ENCODE data around the gene PSME1. TPM values are rescaled to one million over a fixed set of nuclear protein-coding genes. Genes with fewer than 3 reads are reported as not detected.

The PSME1 gene
- total RNA-seq, 2 experiments from 2014 or later = 498 to 547 TPM

DNA sequence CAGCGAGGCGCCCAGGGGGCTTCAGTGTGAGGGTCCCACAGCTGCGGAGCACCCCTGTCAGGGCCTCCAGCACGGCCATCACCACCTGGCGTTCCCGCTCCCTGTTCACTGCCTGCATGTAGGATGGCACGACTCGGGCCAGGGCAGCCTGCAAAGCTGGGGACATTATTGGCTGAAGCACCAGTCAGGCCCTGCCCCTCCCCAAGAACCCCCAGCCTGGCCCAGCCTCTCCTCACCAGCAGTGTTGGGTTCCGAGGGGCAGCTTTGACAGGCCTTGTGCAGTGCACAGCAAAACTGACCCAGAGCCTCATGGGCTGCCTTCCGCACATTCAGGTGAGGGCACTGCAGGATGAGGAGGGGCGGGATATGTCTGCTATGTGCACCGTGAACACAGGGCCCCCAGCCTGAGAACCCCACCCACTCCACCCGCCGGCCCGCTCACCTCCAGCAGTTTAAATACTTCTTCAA, 47.1 kb downstream of the PSME1 start:
- no peak overlapping the region for H3K4me3 Mint-ChIP-seq
- ChIA-PET POLR2A (no interaction called here), CTCF (interaction anchor here (0.7 to 6.5 kb wide), 4 partner anchors 22 to 198 kb away, joined by 3 to 44 read pairs (median 22); partner anchors contain the start of genes IRF9 and MDP1)
- H3K9me3 Mint-ChIP-seq = no peaks in the 10 kb centered on the region
- peaks cover 41% of the 10 kb centered on the region for H3K36me3 Mint-ChIP-seq (ENCODE audit: low read depth)
- peaks cover 19% of the 10 kb centered on the region for H3K4me1 Mint-ChIP-seq
- H3K27me3 Mint-ChIP-seq = no peaks in the 10 kb centered on the region
- H3K27ac Mint-ChIP-seq = no peak overlapping the region
- DNase-seq = no peak

DNA sequence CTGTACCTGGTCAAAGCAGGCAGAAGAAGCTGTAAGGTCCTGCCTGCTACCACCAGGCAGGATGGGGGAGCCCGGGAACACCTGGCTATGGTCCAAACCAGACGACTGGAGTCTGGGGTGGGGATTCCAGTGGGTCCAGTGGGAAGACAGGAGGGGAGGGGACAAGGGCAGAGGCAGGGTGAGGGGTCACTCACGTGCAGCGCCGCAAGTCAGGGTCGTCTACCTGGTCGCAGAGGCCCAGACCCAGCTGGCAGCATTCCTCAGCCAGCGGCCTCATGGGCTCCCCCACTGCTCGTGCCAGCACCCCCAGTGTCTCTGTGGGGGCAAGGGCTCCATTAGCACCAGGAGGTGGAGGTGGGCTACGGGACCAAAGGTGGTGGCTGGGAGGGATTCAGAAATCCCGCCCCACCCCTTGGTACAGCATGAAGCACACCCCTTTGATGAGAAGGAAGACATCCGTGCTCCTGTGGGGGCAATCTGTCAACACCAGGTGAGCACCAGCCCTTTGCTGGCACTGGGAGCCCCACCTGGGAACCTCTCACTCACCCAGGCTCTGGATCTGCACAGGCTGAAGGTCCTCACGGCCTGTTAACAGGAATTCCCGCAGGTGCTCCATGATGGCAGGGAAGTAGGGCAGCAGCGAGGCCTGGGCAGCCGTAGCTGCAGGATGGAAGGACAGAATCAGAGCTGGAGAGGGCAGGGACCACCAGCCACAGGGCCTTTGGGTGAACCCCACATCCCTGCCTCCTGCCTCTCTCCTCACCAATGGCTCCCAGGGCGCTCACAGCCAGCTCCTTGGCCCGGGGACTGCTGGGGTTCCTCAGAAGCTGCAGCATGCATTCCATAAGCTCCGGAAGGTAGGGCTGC, 48.3 kb downstream of the PSME1 start:
- POLR2A ChIA-PET = no interaction called here
- DNase-seq = no peak
- CTCF ChIA-PET = interaction anchor here (0.9 to 6.5 kb wide), 3 partner anchors 9 to 23 kb away, joined by 4 to 44 read pairs (median 11); partner anchors contain the start of gene IRF9
- peaks cover 39% of the 10 kb centered on the region for H3K36me3 Mint-ChIP-seq (ENCODE audit: low read depth)
- H3K4me3 Mint-ChIP-seq = no peak overlapping the region
- H3K27ac Mint-ChIP-seq = no peak overlapping the region
- no peaks in the 10 kb centered on the region for H3K27me3 Mint-ChIP-seq
- H3K4me1 Mint-ChIP-seq = peaks cover 29% of the 10 kb centered on the region
- no peaks in the 10 kb centered on the region for H3K9me3 Mint-ChIP-seq

- ChIA-PET POLR2A (no interaction called here), CTCF (interaction anchor here (0.9 to 6.5 kb wide), 6 partner anchors 9 to 76 kb away, joined by 3 to 44 read pairs (median 4); partner anchors contain the start of gene IRF9)
- Mint-ChIP-seq H3K36me3 (ENCODE audit: low read depth) (peaks cover 36% of the 10 kb centered on the region), H3K27ac (no peak overlapping the region), H3K9me3 (no peaks in the 10 kb centered on the region), H3K4me1 (peaks cover 33% of the 10 kb centered on the region), H3K4me3 (no peak overlapping the region), H3K27me3 (no peaks in the 10 kb centered on the region)
- DNase-seq = no peak
These were observed 49.0 kb downstream of the PSME1 start for GRCh38 chr14:24185026-24185425.

DNA sequence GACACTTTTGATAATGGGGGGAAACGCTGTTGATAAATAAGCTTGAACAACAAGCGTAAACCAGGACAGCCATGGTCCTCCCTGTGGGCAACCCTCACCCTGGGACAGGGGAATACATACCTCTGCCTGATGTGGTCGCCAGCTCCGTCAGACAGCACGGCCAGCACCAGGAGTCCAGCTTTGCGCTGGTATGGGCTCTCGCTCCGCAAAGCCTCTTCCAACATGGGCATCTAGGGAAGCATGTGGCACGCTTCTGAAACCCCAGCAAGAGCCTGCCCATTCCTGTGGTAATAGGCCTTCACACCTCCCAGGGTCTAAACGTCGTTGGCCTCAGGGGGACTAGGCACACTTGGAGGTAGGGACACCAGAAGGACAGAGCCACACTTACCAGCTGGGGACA, 49.7 kb downstream of the PSME1 start:
- Mint-ChIP-seq H3K36me3 (ENCODE audit: low read depth) (peaks cover 39% of the 10 kb centered on the region), H3K4me3 (no peak overlapping the region), H3K27me3 (no peaks in the 10 kb centered on the region), H3K9me3 (no peaks in the 10 kb centered on the region), H3K4me1 (peaks cover 37% of the 10 kb centered on the region), H3K27ac (no peak overlapping the region)
- DNase-seq = no peak
- ChIA-PET POLR2A (no interaction called here), CTCF (interaction anchor here (0.7 to 6.5 kb wide), 7 partner anchors 8 to 77 kb away, joined by 3 to 44 read pairs (median 4); partner anchors contain the start of gene IRF9)

GRCh38 chr14:24186831-24187538, 51.0 kb downstream of the PSME1 start:
- Mint-ChIP-seq H3K36me3 (ENCODE audit: low read depth) (peaks cover 41% of the 10 kb centered on the region), H3K4me1 (peaks cover 44% of the 10 kb centered on the region), H3K27me3 (no peaks in the 10 kb centered on the region), H3K9me3 (no peaks in the 10 kb centered on the region), H3K4me3 (peak overlapping the region; percentile 89), H3K27ac (peak overlapping the region; percentile 93)
- ChIA-PET CTCF (interaction anchor here (1.2 to 6.5 kb wide), 6 partner anchors 10 to 55 kb away, joined by 3 to 44 read pairs (median 8); partner anchors contain the start of genes IRF9 and TINF2), POLR2A (interaction anchor here (0.7 to 0.9 kb wide), 2 partner anchors 9 to 92 kb away, joined by 3 read pairs; partner anchors contain the start of gene TM9SF1)
- DNase-seq = no peak

DNA sequence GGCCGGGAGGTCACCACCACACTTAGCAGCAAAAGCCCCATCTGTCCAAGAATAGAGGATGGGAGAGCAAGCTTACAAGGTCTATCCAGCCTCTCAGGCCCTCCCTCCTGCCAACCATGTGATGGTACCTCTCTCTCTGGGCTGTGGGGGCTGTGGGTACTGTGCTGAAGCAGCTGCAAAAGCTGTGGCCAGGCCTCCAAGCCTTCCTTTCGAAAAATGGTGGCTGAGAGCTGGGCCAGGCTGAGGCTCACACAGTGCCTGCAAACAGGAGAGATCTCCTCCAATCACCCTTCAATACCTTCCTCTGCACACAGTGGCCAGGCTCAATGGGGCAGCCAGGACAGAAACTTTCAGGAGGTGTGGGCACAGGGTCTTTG, 51.5 kb downstream of the PSME1 start:
- H3K36me3 Mint-ChIP-seq (ENCODE audit: low read depth) = peaks cover 42% of the 10 kb centered on the region
- peak overlapping the region; percentile 89 for H3K4me3 Mint-ChIP-seq
- ChIA-PET POLR2A (no interaction called here), CTCF (interaction anchor here (1.2 to 6.5 kb wide), 7 partner anchors 14 to 109 kb away, joined by 3 to 44 read pairs (median 6); partner anchors contain the start of genes DCAF11, IRF9, NRL and TINF2)
- no peaks in the 10 kb centered on the region for H3K9me3 Mint-ChIP-seq
- DNase-seq = no peak
- H3K27ac Mint-ChIP-seq = peak overlapping the region; percentile 93
- H3K4me1 Mint-ChIP-seq = peaks cover 49% of the 10 kb centered on the region
- no peaks in the 10 kb centered on the region for H3K27me3 Mint-ChIP-seq

Small RNA genes lying within 50 kb of the gene (microRNA-seq; reads per million reads assigned to microRNA genes)
- 0.63 reads per million for gene MIR7703 (ENCODE audit: borderline microRNAs expressed, borderline replicate concordance)

Other genes starting within 250 kb of the PSME1 start
- gene DHRS4, start 182.4 kb upstream of the PSME1 start, total RNA-seq = 10 to 100 TPM; 28.8 to 31.3 TPM
- 10 to 100 TPM; 22.5 to 24.8 TPM for gene DHRS4L2, start 147.3 kb upstream of the PSME1 start, total RNA-seq
- 1 to 10 TPM in 1 of 2 experiments, under 1 TPM in 1; 0.83 to 1.1 TPM for gene CARMIL3, start 84.2 kb upstream of the PSME1 start, total RNA-seq
- gene CPNE6, start 64.6 kb upstream of the PSME1 start, total RNA-seq = not detected
- gene PCK2, start 41.9 kb upstream of the PSME1 start, total RNA-seq = 10 to 100 TPM; 57.4 to 60.3 TPM
- gene DCAF11, start 21.4 kb upstream of the PSME1 start, total RNA-seq = 100 to 1,000 TPM; 106 to 116 TPM
- 1 to 10 TPM; 3.1 to 3.3 TPM for gene NRL, start 21.2 kb upstream of the PSME1 start, total RNA-seq
- 1 to 10 TPM; 1.9 to 2.0 TPM for gene FITM1, start 5.5 kb upstream of the PSME1 start, total RNA-seq
- 10 to 100 TPM; 37.1 to 41.0 TPM for gene EMC9, start 5.4 kb downstream of the PSME1 start, total RNA-seq
- 100 to 1,000 TPM; 644 to 698 TPM for gene PSME2, start 10.4 kb downstream of the PSME1 start, total RNA-seq
- 100 to 1,000 TPM; 147 to 160 TPM for gene RNF31, start 11.3 kb downstream of the PSME1 start, total RNA-seq
- gene IRF9, start 25.1 kb downstream of the PSME1 start, total RNA-seq = 100 to 1,000 TPM; 285 to 286 TPM
- gene REC8, start 35.9 kb downstream of the PSME1 start, total RNA-seq = 10 to 100 TPM; 52.8 to 61.0 TPM
- gene IPO4, start 52.6 kb downstream of the PSME1 start, total RNA-seq = 10 to 100 TPM; 45.3 to 48.7 TPM
- 10 to 100 TPM; 28.6 to 33.2 TPM for gene TM9SF1, start 59.2 kb downstream of the PSME1 start, total RNA-seq
- under 1 TPM; 0.52 to 0.60 TPM for gene TSSK4, start 69.5 kb downstream of the PSME1 start, total RNA-seq
- 10 to 100 TPM; 79.8 to 93.2 TPM for gene CHMP4A, start 77.3 kb downstream of the PSME1 start, total RNA-seq
- 10 to 100 TPM; 10.1 to 10.7 TPM for gene MDP1, start 79.9 kb downstream of the PSME1 start, total RNA-seq
- gene NEDD8, start 96.2 kb downstream of the PSME1 start, total RNA-seq = 100 to 1,000 TPM; 178 to 229 TPM
- gene GMPR2, start 96.7 kb downstream of the PSME1 start, total RNA-seq = 10 to 100 TPM; 72.0 to 74.5 TPM
- gene TINF2, start 106.4 kb downstream of the PSME1 start, total RNA-seq = 100 to 1,000 TPM; 130 to 141 TPM
- 1 to 10 TPM; 6.5 TPM for gene TGM1, start 127.0 kb downstream of the PSME1 start, total RNA-seq
- 10 to 100 TPM; 54.8 to 55.0 TPM for gene RABGGTA, start 135.4 kb downstream of the PSME1 start, total RNA-seq
- 10 to 100 TPM; 31.7 to 35.0 TPM for gene DHRS1, start 163.6 kb downstream of the PSME1 start, total RNA-seq
- gene NOP9, start 163.7 kb downstream of the PSME1 start, total RNA-seq = 10 to 100 TPM; 30.8 to 35.2 TPM
- 10 to 100 TPM; 28.7 to 30.9 TPM for gene CIDEB, start 171.8 kb downstream of the PSME1 start, total RNA-seq
- 10 to 100 TPM; 18.6 to 21.7 TPM for gene LTB4R2, start 173.9 kb downstream of the PSME1 start, total RNA-seq
- gene LTB4R, start 175.3 kb downstream of the PSME1 start, total RNA-seq = 10 to 100 TPM; 26.6 to 28.3 TPM
- 1 to 10 TPM; 4.1 to 5.3 TPM for gene ADCY4, start 198.9 kb downstream of the PSME1 start, total RNA-seq
- gene RIPK3, start 203.8 kb downstream of the PSME1 start, total RNA-seq = 10 to 100 TPM; 37.5 to 41.4 TPM
- gene NFATC4, start 232.0 kb downstream of the PSME1 start, total RNA-seq = not detected